T follicular helper cell (primary cell): ENCODE results near the gene COL5A3.

ENCODE experiments used
- DNase-seq: peaks from one replicate; pipeline ENCODE4 v3.0.0-alpha.2; 2020; ENCODE audit warnings: low read depth

The COL5A3 gene

DNA sequence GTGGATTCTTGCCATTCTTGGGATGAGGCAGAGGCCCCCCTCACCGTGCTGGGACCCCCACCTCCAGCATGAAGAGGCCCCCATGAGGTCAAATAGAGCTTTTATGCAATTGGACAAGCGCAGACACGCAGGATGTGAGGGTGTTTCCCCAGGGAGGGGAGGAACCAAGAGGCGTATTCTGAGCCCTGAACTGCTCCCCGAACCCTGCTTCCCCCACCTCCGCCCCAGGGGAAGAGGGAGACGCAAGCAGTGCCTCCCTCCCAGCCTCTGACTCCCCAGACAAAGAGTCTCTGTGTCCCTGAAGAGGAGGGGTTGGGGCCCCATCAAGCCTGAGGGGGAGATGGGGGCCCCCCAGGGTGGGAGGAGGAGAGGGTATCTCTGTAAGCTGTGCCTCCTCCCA is 1.7 kb upstream of the COL5A3 start:
- DNase-seq, result no peak

DNA sequence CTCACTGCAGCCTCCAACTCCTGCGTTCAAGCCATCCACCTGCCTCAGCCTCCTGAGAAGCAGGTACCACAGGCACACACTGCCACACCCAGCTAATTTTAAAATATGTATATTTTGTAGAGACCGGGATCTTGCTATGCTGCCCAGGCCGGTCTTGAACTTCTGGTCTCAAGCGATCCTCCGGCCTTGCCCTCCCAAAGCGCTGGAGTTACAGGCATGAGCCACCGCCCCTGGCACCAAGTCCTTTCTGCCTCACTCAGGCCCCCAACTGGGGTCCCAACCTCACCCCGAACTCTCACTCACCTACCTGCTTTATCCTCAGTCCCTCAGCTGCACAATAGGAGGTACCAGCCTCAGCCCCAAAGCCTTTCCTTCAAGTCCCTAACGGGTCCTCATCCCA is 635 bp upstream of the COL5A3 start:
- no peak for DNase-seq

DNA sequence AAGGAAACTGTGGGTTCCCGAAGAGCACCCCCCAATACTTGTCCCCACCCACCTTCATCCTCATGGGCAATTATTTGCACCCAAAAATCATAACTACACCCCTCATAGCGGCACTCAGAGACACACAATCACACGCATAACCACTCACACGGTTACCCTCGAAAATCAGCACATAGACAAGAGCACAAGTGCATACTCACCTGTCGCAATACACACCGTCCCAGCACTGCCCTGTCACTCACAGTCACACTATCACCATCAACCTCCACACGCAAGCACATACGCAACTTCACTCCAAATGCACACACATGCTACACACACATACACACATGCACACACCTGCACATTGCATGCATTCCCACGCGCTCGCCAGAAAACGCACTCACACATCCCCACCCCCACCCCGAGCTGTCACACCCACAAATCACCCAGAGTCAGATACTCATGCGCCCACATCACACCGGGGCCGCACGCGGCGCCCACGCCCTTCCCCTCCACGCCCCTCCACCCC is 535 bp downstream of the COL5A3 start:
- no peak for DNase-seq

DNA sequence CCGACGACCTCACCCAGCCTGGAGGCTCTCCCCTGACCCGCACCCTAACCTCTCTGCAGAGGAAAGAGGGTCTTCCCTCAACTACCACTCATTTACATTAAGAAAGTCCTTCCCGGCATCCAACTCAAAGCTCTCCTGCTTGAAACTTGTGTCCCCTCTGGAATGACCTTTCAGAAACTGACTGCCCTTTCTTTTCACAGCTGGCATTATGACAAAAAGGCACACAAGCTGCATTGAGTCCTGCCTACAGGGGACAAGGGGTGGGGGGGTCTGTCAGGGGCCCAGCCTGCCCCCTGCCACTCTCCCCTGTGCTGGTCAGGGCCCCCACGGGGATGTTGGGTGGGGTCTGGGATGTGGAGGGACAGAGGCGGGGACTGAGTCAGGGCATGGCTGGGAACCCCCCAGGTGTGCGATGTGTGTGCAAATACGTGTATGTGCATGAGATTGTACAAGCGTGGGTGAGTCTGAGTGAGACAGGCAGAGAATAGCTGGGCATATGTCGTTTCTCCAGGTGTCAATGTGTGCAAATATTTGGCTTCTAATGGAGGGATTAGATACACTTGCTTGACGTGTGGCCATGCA is 2.0 kb downstream of the COL5A3 start:
- DNase-seq, result no peak

DNA sequence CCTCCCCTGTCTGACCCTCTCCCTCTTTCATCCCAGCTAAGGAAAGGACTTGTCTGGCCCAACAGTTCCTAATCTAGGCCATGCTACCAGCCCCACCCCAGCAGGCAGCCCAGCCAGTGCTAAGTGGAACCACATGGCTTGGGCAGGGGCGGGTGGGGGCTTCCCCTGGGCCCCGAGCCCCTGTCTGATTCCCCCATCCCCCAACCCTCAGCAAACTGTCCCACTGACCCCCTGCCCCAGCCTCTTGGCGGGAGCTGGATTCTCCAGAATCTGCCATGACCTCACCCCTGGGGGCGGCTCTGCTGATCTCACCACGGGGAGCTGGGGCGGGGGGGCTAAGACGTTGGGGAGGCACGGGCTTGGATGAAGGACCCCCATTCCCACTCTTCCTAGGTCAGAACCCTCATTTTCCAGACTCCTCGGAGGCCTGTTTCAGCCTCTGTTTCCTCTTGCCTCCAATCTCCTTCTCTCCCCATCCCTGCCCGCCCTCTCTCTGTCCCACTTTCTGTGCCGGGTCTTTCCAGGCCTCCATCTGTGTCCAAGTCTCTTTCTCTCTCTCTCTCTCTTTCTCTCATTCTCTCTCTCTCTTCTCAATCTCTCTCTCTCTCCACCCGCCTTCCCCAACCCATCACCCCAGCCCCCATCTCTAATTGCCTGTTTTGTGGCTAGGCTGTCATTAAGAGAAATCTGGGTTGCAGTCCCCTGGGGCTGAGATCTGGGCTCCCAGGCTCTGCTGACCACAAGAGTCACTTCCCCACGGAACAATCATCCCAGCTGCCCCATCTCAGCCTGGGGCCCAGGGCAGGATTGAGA is 2.7 kb downstream of the COL5A3 start:
- DNase-seq, result no peak

DNA sequence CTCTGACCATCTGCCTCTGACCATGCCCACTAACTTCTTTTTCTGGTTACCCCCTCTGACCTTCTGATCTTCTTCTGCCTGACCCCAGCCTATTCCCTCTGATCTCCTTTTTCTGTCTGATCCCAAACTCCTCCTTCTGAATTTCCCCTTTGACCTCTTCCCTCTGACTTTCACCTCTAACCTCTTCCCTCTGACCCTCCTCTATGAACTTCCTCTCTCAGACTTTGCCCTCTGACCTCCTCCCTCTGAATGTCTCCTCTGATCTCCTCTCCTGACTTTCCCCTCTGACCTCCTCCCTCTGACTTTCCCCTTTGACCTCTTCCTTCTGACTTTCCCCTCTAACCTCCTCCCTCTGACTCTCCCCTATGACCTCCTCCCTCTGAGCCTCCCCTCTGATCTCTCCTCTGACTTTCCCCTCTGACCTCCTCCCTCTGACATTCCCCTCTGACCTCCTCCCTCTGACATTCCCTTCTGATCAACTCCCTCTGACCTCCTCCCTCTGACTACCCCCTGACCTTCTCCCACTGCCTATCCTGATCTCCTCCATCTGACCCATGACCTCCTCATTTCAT is 3.5 kb downstream of the COL5A3 start:
- no peak for DNase-seq

DNA sequence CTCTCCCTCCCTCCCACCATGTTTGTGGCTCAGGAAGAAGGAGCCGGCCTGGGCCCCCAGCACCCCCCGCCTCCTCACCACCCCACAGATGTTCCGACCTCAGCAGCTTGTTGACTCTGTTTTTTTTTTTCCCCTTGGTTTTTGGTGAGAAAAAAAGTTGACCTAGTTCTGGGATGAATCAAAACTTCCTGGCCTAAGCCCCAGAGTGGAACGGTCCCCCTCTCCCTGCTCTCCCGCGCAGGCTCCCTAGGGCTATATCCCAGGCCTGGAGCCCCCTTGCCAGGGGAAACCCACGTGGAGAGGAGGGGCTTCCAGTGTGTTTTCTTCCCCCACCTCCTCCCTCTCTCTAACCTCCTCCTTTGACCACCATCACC is 4.0 kb downstream of the COL5A3 start:
- no peak for DNase-seq

GRCh38 chr19:10005632-10006334 is 4.5 kb downstream of the COL5A3 start:
- DNase-seq, result no peak

DNA sequence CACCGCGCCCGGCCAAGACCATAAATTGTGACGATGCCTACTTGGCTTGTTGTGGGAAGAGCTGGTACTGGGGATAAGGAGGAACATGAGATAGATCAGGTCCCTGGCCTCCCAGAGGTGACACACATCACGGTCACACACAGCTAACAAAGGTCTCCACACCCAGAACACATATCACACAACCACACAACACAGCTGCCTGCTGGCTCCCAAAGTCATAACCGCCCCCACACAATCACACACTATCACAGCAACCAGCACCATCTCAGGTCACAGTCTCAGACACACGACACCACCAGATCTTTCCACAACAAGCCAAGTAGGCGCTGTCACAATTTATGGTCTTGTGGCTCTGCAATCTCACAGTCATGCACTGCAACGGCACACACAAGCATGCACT is 5.7 kb downstream of the COL5A3 start:
- no peak for DNase-seq

- no peak for DNase-seq
Observed at GRCh38 chr19:10003271-10003670, 7.0 kb downstream of the COL5A3 start.

GRCh38 chr19:10001899-10002298 is 8.4 kb downstream of the COL5A3 start:
- DNase-seq, result no peak

DNA sequence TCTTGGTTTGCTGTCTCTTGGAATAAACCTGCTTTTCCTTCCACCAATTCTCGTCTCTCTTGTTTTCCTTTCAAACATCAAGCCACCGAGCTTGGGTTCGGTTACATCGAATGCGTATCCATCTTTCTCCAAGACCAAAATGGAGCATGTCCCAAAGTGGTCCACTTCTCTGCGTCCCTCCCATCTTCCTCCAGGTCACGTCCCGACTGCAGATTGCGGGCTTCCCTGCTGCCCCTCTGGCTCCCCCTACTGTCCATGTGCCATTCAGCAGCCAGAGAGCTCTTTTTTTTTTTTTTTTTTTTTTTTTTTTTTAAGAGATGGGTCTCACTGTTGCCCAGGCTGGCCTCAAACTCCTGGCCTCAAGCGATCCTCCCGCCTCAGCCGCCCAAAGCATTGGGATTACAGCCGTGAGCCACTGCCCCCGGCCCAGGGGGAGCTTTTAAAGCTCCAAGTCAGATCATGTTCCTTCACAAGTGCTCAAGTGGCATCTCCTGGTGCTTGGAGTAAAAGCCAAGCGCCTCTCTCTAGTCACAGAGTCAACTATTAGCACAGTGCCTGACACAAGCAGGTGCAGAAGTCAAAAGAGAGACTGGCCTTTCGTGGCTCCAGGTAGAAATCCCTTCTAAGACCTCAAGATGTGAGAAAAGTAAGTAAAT is 10.0 kb downstream of the COL5A3 start:
- peak; percentile 48 for DNase-seq

- DNase-seq, result no peak
Observed at GRCh38 chr19:9996541-9996940, 13.8 kb downstream of the COL5A3 start.

DNA sequence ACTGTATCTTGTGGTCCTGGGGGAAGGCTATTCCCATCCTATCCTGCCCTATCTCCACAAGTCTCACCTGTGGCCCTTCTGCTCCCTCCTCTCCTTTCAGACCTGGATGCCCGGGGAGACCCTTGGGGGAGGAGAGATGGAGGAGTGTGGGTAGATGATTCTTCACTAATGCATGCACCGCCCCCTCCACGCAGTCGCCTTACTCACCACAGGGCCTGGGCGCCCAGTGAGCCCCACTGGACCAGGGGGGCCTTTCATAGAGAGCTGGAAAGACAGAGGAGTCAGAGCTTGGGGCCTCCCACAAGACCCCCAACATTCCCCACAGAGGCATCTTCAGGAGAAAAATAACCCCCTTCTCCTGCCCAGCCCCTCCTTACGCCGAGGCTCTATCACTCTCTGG is 14.3 kb downstream of the COL5A3 start:
- DNase-seq, result no peak

DNA sequence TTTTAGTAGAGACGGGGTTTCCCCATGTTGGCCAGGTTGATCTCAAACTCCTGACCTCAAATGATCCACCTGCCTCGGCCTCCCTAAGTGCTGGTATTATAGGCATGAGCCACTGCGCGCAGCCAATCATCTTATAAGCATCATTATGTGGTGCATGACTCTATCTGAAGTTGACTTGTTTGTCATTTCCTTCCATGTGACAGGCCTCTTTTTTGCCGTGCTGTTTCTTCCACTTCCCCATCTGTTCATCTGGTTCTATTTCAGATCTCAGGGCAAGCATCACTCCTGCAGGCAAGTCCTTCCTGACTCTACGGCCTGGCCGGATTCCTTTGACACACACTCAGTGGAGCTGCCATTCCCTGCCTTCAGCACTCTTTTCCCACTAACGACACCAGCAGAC is 15.2 kb downstream of the COL5A3 start:
- no peak for DNase-seq

GRCh38 chr19:9991425-9992191 is 18.7 kb downstream of the COL5A3 start:
- no peak for DNase-seq

- DNase-seq, result no peak
Observed at GRCh38 chr19:9989504-9989903, 20.8 kb downstream of the COL5A3 start.

GRCh38 chr19:9986787-9987281 is 23.5 kb downstream of the COL5A3 start:
- no peak for DNase-seq

DNA sequence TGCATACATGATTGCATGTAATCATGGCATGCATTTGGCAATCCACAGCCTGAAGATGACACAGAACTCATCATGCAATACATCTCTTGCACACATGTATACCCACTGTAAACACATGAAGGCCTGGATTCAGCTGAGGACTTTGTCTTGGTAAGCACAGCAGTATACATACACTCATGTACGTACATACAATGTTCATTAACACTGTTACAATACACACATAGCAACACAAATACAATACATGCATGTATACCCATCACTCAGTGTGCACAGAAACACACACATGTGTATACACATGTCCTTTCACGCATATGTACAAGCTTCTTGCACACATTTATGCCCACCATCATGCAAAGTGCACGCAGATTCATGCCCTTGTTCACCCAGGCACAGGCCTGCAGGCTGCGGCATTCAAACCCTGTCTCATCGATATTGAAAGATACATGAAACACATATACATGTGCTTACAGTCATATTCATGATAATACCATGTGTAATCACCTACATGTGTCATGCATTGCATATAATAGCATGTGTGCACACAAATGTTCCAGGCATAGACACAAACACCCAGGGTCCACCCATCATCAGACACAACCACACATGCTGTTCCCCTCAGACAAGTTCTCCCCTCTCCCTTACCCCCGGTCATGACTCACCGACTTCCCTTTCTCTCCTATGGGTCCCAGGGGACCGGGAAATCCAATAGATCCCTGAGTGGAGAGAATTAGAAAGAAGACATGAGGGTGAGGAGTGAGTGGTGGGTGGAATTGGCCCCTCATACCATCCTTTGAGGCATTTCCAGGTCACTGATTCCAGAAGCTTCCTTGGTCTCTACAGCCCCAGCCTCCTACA is 28.7 kb downstream of the COL5A3 start:
- no peak for DNase-seq

DNA sequence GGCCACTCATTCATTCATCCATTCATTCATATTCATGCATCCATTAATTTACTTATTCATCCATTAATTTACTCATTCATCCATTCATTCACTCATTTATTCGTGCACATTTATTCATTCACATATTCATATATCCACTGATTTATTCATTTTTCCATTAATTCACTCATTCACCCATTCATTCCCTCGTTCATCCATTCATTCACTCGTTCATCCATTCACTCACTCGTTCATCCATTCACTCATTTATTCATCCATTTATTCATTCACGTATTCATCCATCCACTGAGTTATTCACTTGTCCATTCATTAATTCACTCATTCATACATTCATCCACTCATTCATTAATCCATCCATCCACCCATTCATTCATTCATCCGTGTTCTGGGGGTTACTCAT is 38.2 kb downstream of the COL5A3 start:
- no peak for DNase-seq
